Fibroblast of skin of abdomen (primary cell): ENCODE data around the gene PCNT.

Experiments
- DNase-seq: peaks from one replicate; pipeline ENCODE4 v3.0.0-alpha.2; 2013

The PCNT gene

GRCh38 chr21:46409641-46410406 lies 85.9 kb downstream of the PCNT start:
- no peak for DNase-seq

DNA sequence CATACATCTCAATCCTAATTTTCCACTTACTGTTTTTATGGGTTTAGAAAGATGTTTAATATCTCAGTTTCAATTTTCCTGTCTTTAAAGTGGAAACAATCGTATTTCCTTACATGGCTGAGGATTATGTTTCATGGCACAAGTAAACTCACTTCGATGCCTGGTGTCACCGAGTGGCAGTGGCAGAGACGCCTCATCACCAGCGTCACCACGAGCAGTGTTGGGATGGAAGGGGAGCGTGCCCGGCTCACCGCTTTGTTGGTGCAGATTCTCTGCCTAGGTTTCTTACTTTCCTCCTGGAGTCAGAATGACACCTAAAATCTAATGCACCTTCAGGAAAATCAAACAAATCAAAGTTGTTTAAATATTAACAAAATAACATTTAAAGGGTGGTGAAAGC lies 86.6 kb downstream of the PCNT start:
- DNase-seq: no peak

- DNase-seq: no peak
Observed at GRCh38 chr21:46411236-46411635, 87.3 kb downstream of the PCNT start.

DNA sequence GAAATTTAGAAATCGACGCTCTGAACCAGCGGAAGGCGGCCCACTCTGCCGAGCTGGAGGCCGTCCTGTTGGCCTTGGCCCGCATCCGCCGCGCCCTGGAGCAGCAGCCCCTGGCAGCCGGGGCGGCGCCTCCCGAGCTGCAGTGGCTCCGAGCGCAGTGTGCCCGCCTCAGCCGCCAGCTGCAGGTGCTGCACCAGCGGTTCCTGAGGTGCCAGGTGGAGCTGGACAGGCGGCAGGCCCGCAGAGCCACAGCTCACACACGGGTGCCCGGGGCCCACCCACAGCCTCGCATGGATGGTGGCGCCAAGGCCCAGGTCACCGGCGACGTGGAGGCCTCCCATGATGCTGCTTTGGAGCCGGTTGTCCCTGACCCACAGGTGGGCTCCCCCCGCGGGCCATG lies 87.7 kb downstream of the PCNT start:
- no peak for DNase-seq

GRCh38 chr21:46412521-46413364 lies 88.8 kb downstream of the PCNT start:
- no peak for DNase-seq

- DNase-seq: no peak
Observed at GRCh38 chr21:46413365-46413696, 89.4 kb downstream of the PCNT start.

DNA sequence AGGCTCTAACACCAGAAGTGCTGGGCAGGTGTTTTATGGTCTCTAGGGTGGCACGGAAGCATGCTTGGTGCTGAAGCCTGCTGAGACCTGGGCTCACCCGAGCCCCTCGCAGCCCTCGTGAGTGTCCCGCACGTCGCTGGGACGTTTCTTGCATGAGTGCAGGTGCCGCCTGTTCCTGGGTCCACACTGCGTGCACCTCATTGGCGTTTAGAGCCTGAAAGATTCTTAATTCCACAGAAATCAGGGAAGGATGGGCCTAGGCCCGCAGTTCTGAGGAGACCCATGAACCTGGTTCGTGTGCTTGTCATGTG lies 91.0 kb downstream of the PCNT start:
- no peak for DNase-seq

GRCh38 chr21:46416551-46416950 lies 92.6 kb downstream of the PCNT start:
- no peak for DNase-seq

DNA sequence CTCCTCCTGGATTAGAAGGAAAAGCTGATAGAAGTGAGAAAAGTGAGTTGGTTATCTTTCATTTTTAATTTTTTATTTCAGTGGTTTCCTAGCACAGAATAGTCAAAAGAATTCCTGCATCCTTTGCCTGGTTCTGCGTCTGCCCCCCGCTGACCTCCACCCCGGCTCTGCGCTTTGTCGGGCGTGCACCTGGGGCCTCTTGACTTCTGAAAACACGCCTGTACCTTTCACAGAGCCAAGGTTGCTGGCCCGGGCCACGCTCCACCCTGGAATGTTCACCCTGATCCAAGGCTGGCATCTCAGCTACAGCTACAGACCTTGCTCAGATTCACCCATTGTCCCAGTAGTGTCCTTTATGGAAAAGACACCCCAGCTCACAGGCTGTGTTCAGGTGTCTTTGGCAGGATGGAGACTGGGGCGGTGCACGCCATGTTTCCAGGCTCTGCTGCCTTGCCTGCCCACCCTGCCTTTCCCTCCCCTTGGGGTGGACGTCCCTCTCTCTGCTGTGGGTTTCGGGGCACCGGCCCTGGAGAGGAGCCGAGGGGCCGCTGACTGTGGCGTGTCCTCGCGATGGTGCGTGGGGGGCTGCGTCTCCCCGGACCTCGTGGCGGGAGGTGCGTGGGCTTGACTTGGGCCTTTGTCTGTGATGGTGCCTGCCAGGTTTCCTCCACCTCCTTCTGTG lies 94.5 kb downstream of the PCNT start:
- DNase-seq: no peak

DNA sequence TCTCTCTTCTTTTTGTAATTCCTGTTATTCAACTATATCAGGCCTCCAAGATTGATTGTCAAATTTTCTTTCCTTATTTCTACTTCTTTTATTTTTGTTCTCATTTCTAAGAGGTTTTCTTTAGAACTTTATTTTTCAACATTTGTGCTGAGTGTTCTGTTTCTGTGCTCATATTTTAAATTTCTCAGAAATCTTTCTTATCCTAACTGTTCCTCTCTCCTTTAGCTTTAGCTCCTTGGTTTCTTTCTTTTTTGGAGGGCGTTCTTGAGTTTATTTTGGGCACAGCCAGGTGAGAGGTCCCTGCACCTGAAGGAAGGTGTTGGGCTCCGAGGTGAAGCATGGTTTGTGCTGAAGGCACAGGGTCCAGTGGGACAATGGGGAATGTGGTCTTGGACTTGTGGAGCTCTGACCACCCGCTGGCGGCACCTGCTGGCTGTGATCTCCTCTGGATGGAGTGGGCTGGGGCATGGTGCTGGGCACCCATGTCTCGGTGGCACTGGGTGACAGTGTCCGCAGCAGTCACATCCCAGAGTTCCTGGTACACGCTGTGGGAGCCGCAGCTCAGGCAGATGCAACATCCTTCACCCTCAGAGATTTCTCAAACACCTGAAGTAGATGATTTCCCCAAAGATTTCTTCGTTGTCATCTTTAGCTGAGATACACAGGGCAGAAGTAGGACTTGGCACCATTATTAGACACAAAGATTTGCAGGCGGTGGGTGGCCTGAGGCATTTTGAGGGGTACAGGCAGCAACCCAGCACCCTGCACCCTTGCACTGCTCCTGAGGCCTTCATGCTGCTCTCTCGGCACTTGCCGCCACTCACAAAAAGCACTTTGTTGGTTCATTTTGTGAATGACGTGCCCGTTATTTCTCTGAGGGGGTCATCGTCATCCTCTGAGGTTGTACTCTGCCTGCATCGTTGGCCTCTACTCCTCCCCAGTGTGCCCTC lies 96.6 kb downstream of the PCNT start:
- no peak for DNase-seq

GRCh38 chr21:46421191-46421750 lies 97.3 kb downstream of the PCNT start:
- DNase-seq: no peak

GRCh38 chr21:46421756-46422555 lies 98.0 kb downstream of the PCNT start:
- DNase-seq: no peak

- no peak for DNase-seq
Observed at GRCh38 chr21:46422636-46423241, 98.8 kb downstream of the PCNT start.

DNA sequence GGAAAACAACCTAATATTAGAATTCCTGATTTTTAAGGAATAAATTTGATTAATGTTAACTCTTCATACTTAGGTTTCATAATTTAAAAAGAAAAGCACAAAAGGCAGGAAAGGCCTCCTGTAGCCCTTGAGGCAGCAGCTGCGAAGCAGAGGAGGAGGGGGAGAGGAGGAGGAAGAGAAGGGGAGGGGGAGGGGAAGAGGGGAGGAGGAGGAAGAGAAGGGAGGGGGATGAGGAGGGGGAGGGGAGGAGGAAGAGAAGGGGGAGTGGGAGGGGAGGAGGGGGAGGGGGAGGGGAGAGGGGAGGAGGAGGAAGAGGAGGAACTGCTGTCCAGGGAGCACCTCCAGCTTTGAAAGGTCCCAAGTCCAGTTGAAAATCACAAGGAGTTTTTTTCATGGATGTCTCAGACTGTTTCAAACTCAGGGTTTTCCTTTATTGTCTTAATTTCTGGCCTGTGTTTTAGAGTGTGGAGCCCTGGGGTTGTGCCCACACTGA lies 99.6 kb downstream of the PCNT start:
- DNase-seq: no peak

DNA sequence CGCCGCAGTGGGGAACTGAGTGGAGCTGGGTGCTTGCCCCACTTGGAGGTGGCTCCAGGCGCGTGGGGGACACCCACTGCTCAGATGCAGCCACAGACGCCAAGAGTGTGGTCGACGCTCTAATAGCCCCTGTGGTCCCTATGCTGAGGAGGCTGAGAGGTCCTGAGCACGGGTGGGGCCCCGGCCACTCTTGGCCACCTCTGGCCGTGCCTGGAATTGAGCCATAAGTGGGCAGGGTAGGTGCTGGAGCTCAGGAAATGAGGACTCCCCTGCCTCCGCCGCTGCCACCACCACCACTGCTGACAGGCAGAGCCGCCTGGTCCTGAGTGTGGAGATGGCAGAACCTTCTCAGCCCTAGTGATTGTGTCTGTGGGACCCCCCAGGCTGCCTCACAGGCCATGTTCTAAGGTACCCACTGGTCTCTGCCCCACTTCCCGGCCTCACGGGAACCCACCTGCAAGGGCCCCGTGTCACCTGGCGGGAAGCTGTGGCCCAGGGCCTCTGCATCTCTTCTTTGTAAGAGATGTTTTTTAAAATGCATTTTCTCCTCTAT lies 100.2 kb downstream of the PCNT start:
- DNase-seq: no peak

DNA sequence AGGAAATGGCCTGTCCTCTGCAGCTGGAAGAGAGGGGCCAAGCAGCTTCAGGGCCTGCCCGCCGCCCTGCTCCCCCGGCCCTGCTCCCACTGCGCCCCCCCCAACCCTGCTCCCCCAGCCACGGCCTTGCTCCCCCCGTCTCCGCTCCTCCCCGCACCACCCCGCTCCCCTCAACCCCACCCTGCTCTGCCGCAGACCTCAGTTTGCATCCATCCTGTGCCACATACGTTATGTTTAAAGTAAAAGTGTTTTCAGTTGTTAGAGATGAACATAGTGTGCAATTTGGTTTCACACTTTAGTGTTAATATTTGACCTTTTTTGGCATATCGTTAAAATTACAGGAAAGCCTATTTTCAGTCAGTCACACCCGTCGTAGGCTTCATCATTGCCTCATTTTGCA lies 100.7 kb downstream of the PCNT start:
- no peak for DNase-seq

- no peak for DNase-seq
Observed at GRCh38 chr21:46425041-46425440, 101.1 kb downstream of the PCNT start.

- no peak for DNase-seq
Observed at GRCh38 chr21:46425571-46425970, 101.6 kb downstream of the PCNT start.

DNA sequence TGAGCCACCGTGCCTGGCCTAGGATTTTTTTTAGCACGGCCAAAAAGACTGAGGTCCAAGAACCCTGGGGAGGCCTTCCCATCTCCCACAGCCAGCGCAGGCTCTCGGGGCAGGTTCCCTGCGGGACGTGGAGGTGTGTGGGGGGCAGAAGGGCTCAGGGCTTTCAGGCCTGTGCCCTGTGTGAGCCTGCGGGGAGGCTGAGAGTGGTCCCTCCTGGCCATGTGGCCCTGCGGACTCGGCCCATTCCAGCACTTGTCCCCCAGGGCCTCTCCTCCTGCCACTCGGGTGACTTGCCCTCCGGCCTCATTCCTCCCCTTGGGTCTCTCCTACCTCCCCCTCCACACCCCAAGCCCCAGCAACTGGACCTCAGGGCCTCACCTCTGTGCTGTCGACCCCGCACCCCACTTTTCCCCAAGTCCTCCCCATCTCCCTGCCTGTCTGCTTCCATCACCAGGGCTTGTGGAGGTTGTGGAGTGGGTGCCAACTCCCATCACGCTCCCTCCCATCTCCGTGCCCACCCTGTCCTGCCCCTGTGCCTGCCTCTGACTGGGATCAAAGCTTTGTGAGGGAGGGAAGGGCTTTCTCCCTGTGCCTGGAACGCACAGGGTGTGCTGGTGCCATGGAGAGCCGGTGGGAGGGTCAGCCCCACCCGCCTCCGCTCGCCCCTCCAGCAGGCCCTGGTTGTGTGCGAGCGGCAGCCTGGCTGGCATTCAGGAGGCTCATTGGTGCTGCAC lies 102.5 kb downstream of the PCNT start:
- DNase-seq: no peak

DNA sequence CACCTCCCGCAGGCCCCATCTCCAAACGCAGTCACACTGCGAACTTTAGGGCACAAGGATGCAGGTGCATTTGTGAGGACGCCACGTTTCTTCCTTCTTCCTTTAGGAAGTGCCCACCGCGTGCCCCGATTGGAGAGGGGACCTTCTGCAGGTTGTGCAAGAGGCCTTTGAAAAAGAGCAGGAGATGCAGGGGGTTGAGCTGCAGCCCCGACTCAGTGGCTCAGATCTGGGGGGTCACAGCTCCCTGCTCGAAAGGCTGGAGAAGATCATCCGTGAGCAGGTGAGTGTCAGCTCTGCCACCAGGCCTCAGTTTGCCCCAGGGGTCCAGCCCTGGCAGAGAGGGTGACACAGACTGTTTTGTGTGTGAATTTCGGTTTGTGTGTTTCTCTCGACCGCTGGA lies 103.6 kb downstream of the PCNT start:
- no peak for DNase-seq
